Mucosa of gallbladder (tissue), 1 donor: ENCODE data around the gene CLEC12A. TPM values are rescaled to one million over a fixed set of nuclear protein-coding genes. Genes with fewer than 3 reads are reported as not detected.

ENCODE experiments used
- DNase-seq: peaks from one replicate; pipeline ENCODE4 v3.0.0-alpha.2; 2020; ENCODE audit warnings: low spot score
- total RNA-seq: library from RNA; stranded (reverse); gene quantifications from one replicate; pipeline ENCODE4 v1.2.1, GENCODE V29; 2021
- donor health status: DM: no; HTN: no; CAD: no.

The CLEC12A gene
- total RNA-seq, 1 donor from 2014 or later, result 3.5 TPM

- no peak for DNase-seq
Observed at GRCh38 chr12:10033783-10034545, 62.8 kb downstream of the CLEC12A start.

Other genes with a start within 250 kb of the CLEC12A start
- gene CLECL1, start 238.3 kb upstream of the CLEC12A start, total RNA-seq, result 0.69 TPM
- 18.4 TPM for gene CD69, start 210.5 kb upstream of the CLEC12A start, total RNA-seq
- not detected for gene KLRF1, start 143.9 kb upstream of the CLEC12A start, total RNA-seq
- 10.1 TPM for gene CLEC2B, start 102.1 kb upstream of the CLEC12A start, total RNA-seq
- not detected for gene KLRF2, start 89.9 kb upstream of the CLEC12A start, total RNA-seq
- gene CLEC2A, start 39.0 kb upstream of the CLEC12A start, total RNA-seq, result not detected
- gene CLEC1B, start 27.7 kb downstream of the CLEC12A start, total RNA-seq, result not detected
- not detected for gene CLEC12B, start 39.2 kb downstream of the CLEC12A start, total RNA-seq
- gene CLEC9A, start 59.3 kb downstream of the CLEC12A start, total RNA-seq, result 1.2 TPM
- gene CLEC1A, start 127.6 kb downstream of the CLEC12A start, total RNA-seq, result 3.5 TPM
- gene CLEC7A, start 158.8 kb downstream of the CLEC12A start, total RNA-seq, result 10.8 TPM
- gene OLR1, start 200.7 kb downstream of the CLEC12A start, total RNA-seq, result 10.1 TPM
- gene TMEM52B, start 207.6 kb downstream of the CLEC12A start, total RNA-seq, result 0.86 TPM
- 154 TPM for gene GABARAPL1, start 241.5 kb downstream of the CLEC12A start, total RNA-seq